ENCODE data around the gene ATP1B2. TPM values are rescaled to one million over a fixed set of nuclear protein-coding genes. Genes with fewer than 3 reads are reported as not detected.

Gene ATP1B2
- polyA plus RNA-seq, 1 experiment, result 0.05 TPM

- Histone ChIP-seq H3K4me3 (ENCODE audit: low read depth, low read length) (no peak overlapping the region), H3K27me3 (ENCODE audit: control insufficient read depth, insufficient read depth, low read length) (no peaks in the 10 kb centered on the region), H3K27ac (ENCODE audit: low read depth, low read length) (no peak overlapping the region), H3K9me3 (ENCODE audit: control insufficient read depth, insufficient read depth, low read length) (no peaks in the 10 kb centered on the region)
- POLR2A ChIA-PET, result no interaction called here
- no peak for TF ChIP-seq CTCF (IDR thresholded peaks at IDR 0.05; ENCODE audit: low read depth, low read length)
- no peak for DNase-seq (ENCODE audit: low read depth, low spot score)
- CTCF ChIA-PET, result no interaction called here
Observed at GRCh38 chr17:7697828-7698588, 47.3 kb downstream of the ATP1B2 start.

- Histone ChIP-seq H3K27ac (ENCODE audit: low read depth, low read length) (no peak overlapping the region), H3K9me3 (ENCODE audit: control insufficient read depth, insufficient read depth, low read length) (no peaks in the 10 kb centered on the region; the same call in 1 of the 2 replicates), H3K27me3 (ENCODE audit: control insufficient read depth, insufficient read depth, low read length) (peaks cover 8% of the 10 kb centered on the region), H3K4me3 (ENCODE audit: low read depth, low read length) (no peak overlapping the region)
- no peak for DNase-seq (ENCODE audit: low read depth, low spot score)
- ChIA-PET CTCF (interaction anchor here (0.6 to 2.5 kb wide), 4 partner anchors 13 to 289 kb away, joined by 3 to 7 read pairs (median 4); partner anchors contain the start of genes FXR2, TP53 and WRAP53), POLR2A (no interaction called here)
- no peak for TF ChIP-seq CTCF (IDR thresholded peaks at IDR 0.05; ENCODE audit: low read depth, low read length)
Observed at GRCh38 chr17:7700510-7700909, 49.8 kb downstream of the ATP1B2 start.

- H3K27me3 ChIP-seq (ENCODE audit: control insufficient read depth, insufficient read depth, low read length), result peaks cover 18% of the 10 kb centered on the region
- ChIA-PET POLR2A (no interaction called here), CTCF (interaction anchor here (2.5 kb wide), 1 partner anchor 14 kb away, joined by 7 read pairs; the partner anchor contains the start of genes TP53 and WRAP53)
- TF ChIP-seq CTCF (IDR thresholded peaks at IDR 0.05; ENCODE audit: low read depth, low read length), result no peak
- no peaks in the 10 kb centered on the region; the same call in 1 of the 2 replicates for H3K9me3 ChIP-seq (ENCODE audit: control insufficient read depth, insufficient read depth, low read length)
- H3K27ac ChIP-seq (ENCODE audit: low read depth, low read length), result no peak overlapping the region
- DNase-seq (ENCODE audit: low read depth, low spot score), result no peak
- no peak overlapping the region for H3K4me3 ChIP-seq (ENCODE audit: low read depth, low read length)
Observed at GRCh38 chr17:7701681-7702080, 51.0 kb downstream of the ATP1B2 start.

GRCh38 chr17:7702776-7703175 is 52.0 kb downstream of the ATP1B2 start:
- Histone ChIP-seq H3K27ac (ENCODE audit: low read depth, low read length) (no peak overlapping the region), H3K4me3 (ENCODE audit: low read depth, low read length) (no peak overlapping the region), H3K27me3 (ENCODE audit: control insufficient read depth, insufficient read depth, low read length) (peaks cover 18% of the 10 kb centered on the region), H3K9me3 (ENCODE audit: control insufficient read depth, insufficient read depth, low read length) (no peaks in the 10 kb centered on the region; the same call in 1 of the 2 replicates)
- DNase-seq (ENCODE audit: low read depth, low spot score), result no peak
- ChIA-PET CTCF (interaction anchor here (1.3 kb wide), 1 partner anchor 15 kb away, joined by 3 read pairs; the partner anchor contains the start of gene WRAP53), POLR2A (interaction anchor here (0.6 kb wide), 1 partner anchor 14 kb away, joined by 5 read pairs; no protein-coding TSS in a partner anchor)
- TF ChIP-seq CTCF (IDR thresholded peaks at IDR 0.05; ENCODE audit: low read depth, low read length), result no peak
